ENCODE data around the gene USP25. TPM values are rescaled to one million over a fixed set of nuclear protein-coding genes. Genes with fewer than 3 reads are reported as not detected.

USP25 gene
- total RNA-seq, 1 experiment from 2014 or later: 42.0 TPM

- no peak for TF ChIP-seq AFF4 (CRISPR knock-in tag; IDR thresholded peaks at IDR 0.05; ENCODE audit: borderline replicate concordance)
- no peak for TF ChIP-seq SMAD4 (CRISPR knock-in tag; IDR thresholded peaks at IDR 0.05)
- TF ChIP-seq ZNF416 (CRISPR knock-in tag; IDR thresholded peaks at IDR 0.05): no peak
- TF ChIP-seq, protein P1, sequence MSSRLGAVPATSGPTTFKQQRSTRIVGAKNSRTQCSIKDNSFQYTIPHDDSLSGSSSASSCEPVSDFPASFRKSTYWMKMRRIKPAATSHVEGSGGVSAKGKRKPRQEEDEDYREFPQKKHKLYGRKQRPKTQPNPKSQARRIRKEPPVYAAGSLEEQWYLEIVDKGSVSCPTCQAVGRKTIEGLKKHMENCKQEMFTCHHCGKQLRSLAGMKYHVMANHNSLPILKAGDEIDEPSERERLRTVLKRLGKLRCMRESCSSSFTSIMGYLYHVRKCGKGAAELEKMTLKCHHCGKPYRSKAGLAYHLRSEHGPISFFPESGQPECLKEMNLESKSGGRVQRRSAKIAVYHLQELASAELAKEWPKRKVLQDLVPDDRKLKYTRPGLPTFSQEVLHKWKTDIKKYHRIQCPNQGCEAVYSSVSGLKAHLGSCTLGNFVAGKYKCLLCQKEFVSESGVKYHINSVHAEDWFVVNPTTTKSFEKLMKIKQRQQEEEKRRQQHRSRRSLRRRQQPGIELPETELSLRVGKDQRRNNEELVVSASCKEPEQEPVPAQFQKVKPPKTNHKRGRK (CRISPR knock-in tag; IDR thresholded peaks at IDR 0.05; ENCODE audit: borderline replicate concordance): no peak
Observed at GRCh38 chr21:15801352-15801863, 71.6 kb downstream of the USP25 start (continued).

- ATAC-seq (no peak), DNase-seq (ENCODE audit: low spot score) (no peak)
- peak overlapping the region; percentile 8; the same call in 1 of the 2 replicates for H3K27ac Mint-ChIP-seq
- H3K9me3 Mint-ChIP-seq: no peaks in the 10 kb centered on the region
- ChIA-PET POLR2A (no interaction called here), CTCF (no interaction called here)
- peaks cover 19% of the 10 kb centered on the region for H3K4me1 Mint-ChIP-seq
- H3K4me3 Mint-ChIP-seq: no peak overlapping the region
- H3K36me3 Mint-ChIP-seq: no peaks in the 10 kb centered on the region
- TF ChIP-seq HMGA2 (CRISPR knock-in tag; IDR thresholded peaks at IDR 0.05) (peak; percentile 95), ZNF219 (CRISPR knock-in tag; IDR thresholded peaks at IDR 0.05; ENCODE audit: borderline replicate concordance) (no peak)
- H3K27me3 Mint-ChIP-seq (ENCODE audit: low read depth): no peaks in the 10 kb centered on the region
Observed at GRCh38 chr21:15804247-15805005, 74.6 kb downstream of the USP25 start.

DNA sequence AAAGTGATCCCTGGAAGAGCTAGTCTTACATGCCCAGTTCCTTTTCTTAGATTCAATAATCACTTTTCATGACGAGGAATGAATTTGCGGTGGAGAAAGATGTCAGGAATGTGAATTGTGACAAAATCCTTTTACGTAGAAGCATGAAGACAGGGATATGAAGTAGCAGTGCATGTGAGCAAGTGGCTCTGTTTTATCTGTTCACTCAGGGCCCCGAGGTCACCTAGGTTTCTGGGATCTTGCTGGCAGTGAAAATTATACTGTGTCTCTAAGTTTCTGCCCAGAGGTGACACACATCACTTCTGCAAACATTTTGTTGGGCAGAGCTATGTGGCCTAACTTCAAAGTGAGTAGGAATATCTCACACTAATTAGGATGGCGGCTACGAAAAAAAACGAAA, 79.3 kb downstream of the USP25 start:
- Mint-ChIP-seq H3K36me3 (peaks cover 37% of the 10 kb centered on the region), H3K27me3 (ENCODE audit: low read depth) (no peaks in the 10 kb centered on the region), H3K27ac (peak overlapping the region; percentile 63), H3K4me1 (peaks cover 17% of the 10 kb centered on the region), H3K9me3 (peaks cover 15% of the 10 kb centered on the region), H3K4me3 (no peak overlapping the region)
- CTCF ChIA-PET: no interaction called here
- no peak for DNase-seq (ENCODE audit: low spot score)
- POLR2A ChIA-PET: no interaction called here
- ATAC-seq: no peak
- no peak for TF ChIP-seq E2F4 (CRISPR knock-in tag; IDR thresholded peaks at IDR 0.05; ENCODE audit: borderline replicate concordance, low read depth)
- no peak for TF ChIP-seq CREM (CRISPR knock-in tag; IDR thresholded peaks at IDR 0.05)
- TF ChIP-seq ZBTB21 (CRISPR knock-in tag; IDR thresholded peaks at IDR 0.05; ENCODE audit: borderline replicate concordance): no peak
- no peak for TF ChIP-seq ZSCAN18 (CRISPR knock-in tag; IDR thresholded peaks at IDR 0.05)
- TF ChIP-seq, protein P2, sequence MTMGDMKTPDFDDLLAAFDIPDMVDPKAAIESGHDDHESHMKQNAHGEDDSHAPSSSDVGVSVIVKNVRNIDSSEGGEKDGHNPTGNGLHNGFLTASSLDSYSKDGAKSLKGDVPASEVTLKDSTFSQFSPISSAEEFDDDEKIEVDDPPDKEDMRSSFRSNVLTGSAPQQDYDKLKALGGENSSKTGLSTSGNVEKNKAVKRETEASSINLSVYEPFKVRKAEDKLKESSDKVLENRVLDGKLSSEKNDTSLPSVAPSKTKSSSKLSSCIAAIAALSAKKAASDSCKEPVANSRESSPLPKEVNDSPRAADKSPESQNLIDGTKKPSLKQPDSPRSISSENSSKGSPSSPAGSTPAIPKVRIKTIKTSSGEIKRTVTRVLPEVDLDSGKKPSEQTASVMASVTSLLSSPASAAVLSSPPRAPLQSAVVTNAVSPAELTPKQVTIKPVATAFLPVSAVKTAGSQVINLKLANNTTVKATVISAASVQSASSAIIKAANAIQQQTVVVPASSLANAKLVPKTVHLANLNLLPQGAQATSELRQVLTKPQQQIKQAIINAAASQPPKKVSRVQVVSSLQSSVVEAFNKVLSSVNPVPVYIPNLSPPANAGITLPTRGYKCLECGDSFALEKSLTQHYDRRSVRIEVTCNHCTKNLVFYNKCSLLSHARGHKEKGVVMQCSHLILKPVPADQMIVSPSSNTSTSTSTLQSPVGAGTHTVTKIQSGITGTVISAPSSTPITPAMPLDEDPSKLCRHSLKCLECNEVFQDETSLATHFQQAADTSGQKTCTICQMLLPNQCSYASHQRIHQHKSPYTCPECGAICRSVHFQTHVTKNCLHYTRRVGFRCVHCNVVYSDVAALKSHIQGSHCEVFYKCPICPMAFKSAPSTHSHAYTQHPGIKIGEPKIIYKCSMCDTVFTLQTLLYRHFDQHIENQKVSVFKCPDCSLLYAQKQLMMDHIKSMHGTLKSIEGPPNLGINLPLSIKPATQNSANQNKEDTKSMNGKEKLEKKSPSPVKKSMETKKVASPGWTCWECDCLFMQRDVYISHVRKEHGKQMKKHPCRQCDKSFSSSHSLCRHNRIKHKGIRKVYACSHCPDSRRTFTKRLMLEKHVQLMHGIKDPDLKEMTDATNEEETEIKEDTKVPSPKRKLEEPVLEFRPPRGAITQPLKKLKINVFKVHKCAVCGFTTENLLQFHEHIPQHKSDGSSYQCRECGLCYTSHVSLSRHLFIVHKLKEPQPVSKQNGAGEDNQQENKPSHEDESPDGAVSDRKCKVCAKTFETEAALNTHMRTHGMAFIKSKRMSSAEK (CRISPR knock-in tag; IDR thresholded peaks at IDR 0.05; ENCODE audit: borderline replicate concordance): no peak
- no peak for TF ChIP-seq TP53 (CRISPR knock-in tag; IDR thresholded peaks at IDR 0.05)
- no peak for TF ChIP-seq FOXK1 (CRISPR knock-in tag; IDR thresholded peaks at IDR 0.05)
- no peak for TF ChIP-seq NR1H2 (CRISPR knock-in tag; IDR thresholded peaks at IDR 0.05)
- TF ChIP-seq ZNF138 (CRISPR knock-in tag; conservative IDR thresholded peaks at IDR 0.05): no peak
- TF ChIP-seq FOXP1 (CRISPR knock-in tag; IDR thresholded peaks at IDR 0.05; ENCODE audit: borderline replicate concordance): no peak
- TF ChIP-seq, protein P3, sequence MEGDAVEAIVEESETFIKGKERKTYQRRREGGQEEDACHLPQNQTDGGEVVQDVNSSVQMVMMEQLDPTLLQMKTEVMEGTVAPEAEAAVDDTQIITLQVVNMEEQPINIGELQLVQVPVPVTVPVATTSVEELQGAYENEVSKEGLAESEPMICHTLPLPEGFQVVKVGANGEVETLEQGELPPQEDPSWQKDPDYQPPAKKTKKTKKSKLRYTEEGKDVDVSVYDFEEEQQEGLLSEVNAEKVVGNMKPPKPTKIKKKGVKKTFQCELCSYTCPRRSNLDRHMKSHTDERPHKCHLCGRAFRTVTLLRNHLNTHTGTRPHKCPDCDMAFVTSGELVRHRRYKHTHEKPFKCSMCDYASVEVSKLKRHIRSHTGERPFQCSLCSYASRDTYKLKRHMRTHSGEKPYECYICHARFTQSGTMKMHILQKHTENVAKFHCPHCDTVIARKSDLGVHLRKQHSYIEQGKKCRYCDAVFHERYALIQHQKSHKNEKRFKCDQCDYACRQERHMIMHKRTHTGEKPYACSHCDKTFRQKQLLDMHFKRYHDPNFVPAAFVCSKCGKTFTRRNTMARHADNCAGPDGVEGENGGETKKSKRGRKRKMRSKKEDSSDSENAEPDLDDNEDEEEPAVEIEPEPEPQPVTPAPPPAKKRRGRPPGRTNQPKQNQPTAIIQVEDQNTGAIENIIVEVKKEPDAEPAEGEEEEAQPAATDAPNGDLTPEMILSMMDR (IDR thresholded peaks at IDR 0.05): no peak
- TF ChIP-seq CREB1 (CRISPR knock-in tag; IDR thresholded peaks at IDR 0.05): no peak
